Astrocyte (in vitro differentiated cells and primary cell): ENCODE data around the gene PEAR1.

Experiments used
- CTCF ChIP-seq: IDR thresholded peaks from 2 replicates; pipeline ENCODE4 v1.5.1; 2011; ENCODE audit warnings: low read depth, mild to moderate bottlenecking, inconsistent platforms, low read length, moderate library complexity; ENCODE audit not compliant: insufficient read depth
- EZH2 ChIP-seq: IDR thresholded peaks from 2 replicates; pipeline ENCODE4 v1.6.1; 2012; ENCODE audit warnings: mild to moderate bottlenecking, low read length, inconsistent platforms; ENCODE audit not compliant: insufficient read depth

DNA sequence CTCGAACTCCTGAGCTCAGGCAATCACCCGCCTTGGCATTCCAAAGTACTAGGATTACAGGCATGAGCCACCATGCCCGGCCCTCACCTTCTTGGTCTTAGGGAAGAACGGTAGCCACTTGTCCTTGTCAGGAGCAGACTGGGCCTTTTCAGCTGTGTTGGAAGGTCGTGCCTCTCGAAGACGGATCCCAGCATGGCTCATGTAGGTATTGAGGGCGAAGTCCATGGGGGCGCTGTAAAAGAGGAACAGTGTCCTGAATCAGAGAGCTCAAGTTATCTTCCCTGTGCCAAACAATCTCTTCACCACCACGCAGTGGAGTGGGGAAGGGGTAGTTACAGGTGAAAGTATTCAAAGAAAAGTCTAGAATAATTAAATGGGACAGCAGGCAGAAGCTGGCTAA lies 62.8 kb downstream of the PEAR1 start:
- TF ChIP-seq CTCF, result no peak
- TF ChIP-seq EZH2, result no peak
